Peyer's patch (tissue), 4 donors: Measurements from ENCODE around the gene CS.

Experiments
- CTCF ChIP-seq, 6 experiments: fragments of 450-650 bp in 4 of 6; fragments of 200-600 bp in 2 of 6; sonication (generic) in 1 of 6; IDR thresholded peaks; one replicate each; pipeline ENCODE4 v1.5.1; 2017 to 2019; ENCODE audit warnings: antibody characterized with exemption in 6 of 6, mild to moderate bottlenecking in 3 of 6, moderate library complexity in 1 of 6
- POLR2A ChIP-seq, 2 donors: fragments of 450-650 bp; IDR thresholded peaks; one replicate each; pipeline ENCODE4 v1.5.1; 2017; ENCODE audit warnings: antibody characterized with exemption in 2 of 2, mild to moderate bottlenecking in 2 of 2, moderate library complexity in 2 of 2

- TF ChIP-seq CTCF (IDR thresholded peaks at IDR 0.05): no peak
- peak; percentile 87 to 89 for TF ChIP-seq POLR2A (IDR thresholded peaks at IDR 0.05)
These were observed at the start of gene CS for GRCh38 chr12:56299853-56300643.
